GM12878 (cell line): ENCODE measurements around the gene STXBP1.

Source experiments
- BCLAF1 ChIP-seq: fragments of 450-650 bp; IDR thresholded peaks from 2 replicates; pipeline ENCODE4 v1.6.1; 2017; ENCODE audit warnings: antibody characterized with exemption, mild to moderate bottlenecking, moderate library complexity
- NFYB ChIP-seq: IDR thresholded peaks from 2 replicates; pipeline ENCODE4 v1.6.1; 2011; ENCODE audit warnings: low read depth, mild to moderate bottlenecking, low read length, improper control_type of control experiment, moderate library complexity; ENCODE audit not compliant: insufficient read depth
- SMAD1 ChIP-seq: fragments of 450-650 bp; IDR thresholded peaks from 2 replicates; pipeline ENCODE4 v1.6.1; 2018; ENCODE audit warnings: mild to moderate bottlenecking, low read depth; ENCODE audit not compliant: partially characterized antibody
- WRNIP1 ChIP-seq: IDR thresholded peaks from 2 replicates; pipeline ENCODE4 v1.6.1; 2011; ENCODE audit warnings: low read depth, low read length, improper control_type of control experiment, borderline replicate concordance
- TF ChIP-seq, protein P1 (sequence below), 3 experiments: IDR thresholded peaks in 2 of 3; conservative IDR thresholded peaks in 1 of 3; 2 replicates each; pipeline ENCODE4 v1.5.1; 2011; ENCODE audit warnings: low read depth in 3 of 3, low read length in 3 of 3, mild to moderate bottlenecking in 3 of 3, control low read depth in 2 of 3, moderate library complexity in 2 of 3, inconsistent platforms in 1 of 3, mixed read lengths in 1 of 3; ENCODE audit not compliant: control insufficient read depth in 2 of 3, insufficient read depth in 1 of 3; ENCODE audit errors: extremely low read depth in 1 of 3

- TF ChIP-seq BCLAF1 (no peak), WRNIP1 (no peak), SMAD1 (no peak), NFYB (no peak)
- TF ChIP-seq, protein P1, sequence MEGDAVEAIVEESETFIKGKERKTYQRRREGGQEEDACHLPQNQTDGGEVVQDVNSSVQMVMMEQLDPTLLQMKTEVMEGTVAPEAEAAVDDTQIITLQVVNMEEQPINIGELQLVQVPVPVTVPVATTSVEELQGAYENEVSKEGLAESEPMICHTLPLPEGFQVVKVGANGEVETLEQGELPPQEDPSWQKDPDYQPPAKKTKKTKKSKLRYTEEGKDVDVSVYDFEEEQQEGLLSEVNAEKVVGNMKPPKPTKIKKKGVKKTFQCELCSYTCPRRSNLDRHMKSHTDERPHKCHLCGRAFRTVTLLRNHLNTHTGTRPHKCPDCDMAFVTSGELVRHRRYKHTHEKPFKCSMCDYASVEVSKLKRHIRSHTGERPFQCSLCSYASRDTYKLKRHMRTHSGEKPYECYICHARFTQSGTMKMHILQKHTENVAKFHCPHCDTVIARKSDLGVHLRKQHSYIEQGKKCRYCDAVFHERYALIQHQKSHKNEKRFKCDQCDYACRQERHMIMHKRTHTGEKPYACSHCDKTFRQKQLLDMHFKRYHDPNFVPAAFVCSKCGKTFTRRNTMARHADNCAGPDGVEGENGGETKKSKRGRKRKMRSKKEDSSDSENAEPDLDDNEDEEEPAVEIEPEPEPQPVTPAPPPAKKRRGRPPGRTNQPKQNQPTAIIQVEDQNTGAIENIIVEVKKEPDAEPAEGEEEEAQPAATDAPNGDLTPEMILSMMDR (IDR thresholded peaks at IDR 0.05 in 2 of 3, conservative IDR thresholded peaks at IDR 0.05 in 1 of 3; ENCODE audit: control insufficient read depth in 2 of 3, extremely low read depth in 1 of 3, insufficient read depth in 1 of 3, low read depth in 3 of 3, low read length in 3 of 3): no peak
Observed at GRCh38 chr9:127686461-127687393, 74.7 kb downstream of the STXBP1 start.
